Astrocyte of the hippocampus (primary cell): ENCODE data around the gene MYO1G.
A peak's percentile ranks its signal among the peaks of the same experiment; 100 is the strongest.
"Not testable (repeated sequence)": the region's sequence is repeated elsewhere in the genome, so short reads cannot be mapped to it uniquely, and the experiment has no call there.

Source experiments
- DNase-seq: peaks from one replicate; pipeline ENCODE4 v3.0.0; 2011; ENCODE audit warnings: low read depth, low spot score

MYO1G gene

GRCh38 chr7:44999245-45000092 is 20.7 kb upstream of the MYO1G start:
- DNase-seq = peak; percentile 100

- DNase-seq = no peak
Measured at GRCh38 chr7:44998153-44998871, 19.5 kb upstream of the MYO1G start.

GRCh38 chr7:44995555-44996493 is 17.0 kb upstream of the MYO1G start:
- DNase-seq = no peak

GRCh38 chr7:44994877-44995554 is 16.2 kb upstream of the MYO1G start:
- no peak for DNase-seq

GRCh38 chr7:44992004-44992795 is 13.4 kb upstream of the MYO1G start:
- not testable (repeated sequence) for DNase-seq

- peak; percentile 71 for DNase-seq
Measured at GRCh38 chr7:44990109-44991023, 11.6 kb upstream of the MYO1G start.

DNA sequence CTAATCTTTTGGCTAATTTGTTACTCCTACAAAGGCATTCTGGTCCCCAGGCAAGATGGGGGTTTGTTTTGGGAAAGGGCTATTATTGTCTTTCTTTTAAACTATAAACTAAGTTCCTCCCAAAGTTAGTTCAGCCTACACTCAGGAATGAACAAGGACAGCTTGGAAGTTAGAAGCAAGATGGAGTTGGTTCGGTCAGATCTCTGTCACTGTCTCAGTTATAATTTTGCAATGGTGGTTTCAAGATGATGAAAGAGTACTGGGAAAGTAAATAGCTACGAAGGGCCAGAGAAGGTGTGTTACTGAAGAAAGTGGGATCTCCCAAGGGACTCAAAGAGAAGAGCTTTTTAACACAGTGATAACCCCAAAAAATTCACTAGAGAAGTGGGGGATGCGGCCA is 10.3 kb upstream of the MYO1G start:
- DNase-seq = no peak

- no peak for DNase-seq
Measured at GRCh38 chr7:44988701-44989100, 9.9 kb upstream of the MYO1G start.

- no peak for DNase-seq
Measured at GRCh38 chr7:44987996-44988395, 9.2 kb upstream of the MYO1G start.

GRCh38 chr7:44987457-44987856 is 8.6 kb upstream of the MYO1G start:
- no peak for DNase-seq

- peak; percentile 98 for DNase-seq
Measured at GRCh38 chr7:44986218-44987053, 7.6 kb upstream of the MYO1G start.

GRCh38 chr7:44985900-44986217 is 7.0 kb upstream of the MYO1G start:
- no peak for DNase-seq

DNA sequence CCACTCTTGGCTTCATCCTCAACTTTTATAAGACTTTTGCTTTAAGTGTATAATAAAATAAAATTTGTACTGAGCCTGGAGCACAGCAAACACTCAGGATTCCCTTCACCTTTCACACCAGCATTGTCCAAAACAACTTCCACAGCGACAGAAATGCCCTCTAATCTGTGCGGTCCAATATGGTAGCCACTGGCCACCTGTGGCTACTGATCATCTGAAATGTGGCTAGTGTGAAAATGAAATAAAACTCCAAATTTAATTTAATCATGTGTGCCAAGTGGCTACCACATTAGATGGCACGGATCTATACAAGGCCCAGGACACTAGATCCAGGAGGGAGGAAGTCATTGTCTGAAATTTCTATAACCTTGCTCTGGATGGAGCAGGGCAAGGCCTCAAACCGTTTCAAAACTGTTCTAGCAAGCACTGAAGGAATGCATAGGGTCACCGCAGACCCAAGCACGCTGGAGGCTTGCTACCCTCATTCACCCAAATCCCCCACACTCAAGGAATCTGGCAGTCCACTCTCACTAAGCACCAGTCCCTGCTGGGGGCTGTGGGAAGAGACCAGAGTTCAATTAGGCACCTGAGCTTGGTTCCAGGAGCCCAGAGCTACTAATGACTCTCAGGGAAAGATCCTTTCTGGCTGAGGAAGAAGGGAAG is 6.3 kb upstream of the MYO1G start:
- no peak for DNase-seq

- DNase-seq = no peak
Measured at GRCh38 chr7:44984478-44984758, 5.6 kb upstream of the MYO1G start.

DNA sequence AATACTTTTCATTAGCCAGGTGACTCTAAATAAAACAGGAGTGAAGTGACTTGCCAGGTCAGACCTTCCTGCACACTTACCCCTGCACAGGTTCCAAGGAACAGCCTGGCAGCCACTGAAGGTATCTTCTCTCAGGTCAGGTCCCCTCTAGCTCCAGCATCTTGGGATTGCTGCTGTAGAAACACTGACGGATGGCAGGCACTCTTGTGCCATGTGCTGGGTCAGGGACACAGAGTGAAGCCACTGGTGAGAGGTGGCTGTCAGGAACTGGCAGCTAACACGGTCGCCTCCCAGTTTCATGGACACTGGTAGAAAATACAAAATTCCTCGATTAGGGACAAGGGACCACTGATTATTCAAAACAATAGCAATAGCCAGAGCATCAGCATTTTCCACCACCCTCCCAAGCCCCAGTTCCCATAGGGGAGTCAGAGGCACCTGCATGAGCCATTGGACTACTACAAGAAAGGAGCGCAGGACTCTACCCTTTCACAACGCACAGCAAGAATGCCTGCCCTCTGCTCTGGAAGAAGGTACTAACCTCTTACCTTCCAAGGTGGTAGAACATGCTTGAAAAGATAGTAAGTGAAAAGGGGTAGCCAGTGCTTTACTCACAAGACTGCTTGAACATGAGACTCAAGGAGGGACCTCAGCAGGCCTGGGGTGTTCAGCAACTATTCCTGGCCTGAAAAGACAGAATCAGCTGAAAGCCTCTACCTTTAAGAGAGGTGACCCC is 5.1 kb upstream of the MYO1G start:
- DNase-seq = no peak

- DNase-seq = no peak
Measured at GRCh38 chr7:44982970-44983369, 4.2 kb upstream of the MYO1G start.

DNA sequence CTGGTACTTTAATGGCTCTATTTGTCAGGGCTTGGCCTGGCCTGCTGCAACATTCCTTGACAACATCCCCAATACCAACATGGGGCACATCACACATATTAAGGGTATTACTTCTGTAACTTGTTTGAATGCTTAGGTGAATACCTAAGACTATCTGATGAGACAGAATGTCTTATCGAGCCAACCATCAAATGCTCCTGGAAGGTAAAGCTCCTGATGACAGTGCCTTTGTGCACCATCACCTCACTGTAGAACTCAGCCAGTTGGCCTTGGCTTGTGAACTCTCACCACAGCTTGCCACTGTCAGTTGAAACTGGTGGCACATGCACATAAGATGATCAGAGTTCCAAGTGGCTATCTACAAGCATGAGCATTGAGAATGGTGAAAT is 3.7 kb upstream of the MYO1G start:
- DNase-seq = no peak
